Liver (tissue), 9 donors: ENCODE measurements around the gene SLFN11. TPM values are rescaled to one million over a fixed set of nuclear protein-coding genes. Genes with fewer than 3 reads are reported as not detected.

Source experiments
- DNase-seq: peaks from one replicate; pipeline ENCODE4 v3.0.0-alpha.2; 2017; ENCODE audit warnings: low spot score
- H3K27ac ChIP-seq, 2 donors: one replicate each; pipeline ENCODE4 v1.7.0; 2013; ENCODE audit warnings: inconsistent platforms in 2 of 2, low read length in 2 of 2, control low read depth in 1 of 2, low read depth in 1 of 2, mild to moderate bottlenecking in 1 of 2
- H3K27me3 ChIP-seq, 4 donors: one replicate each; pipeline versions ENCODE4 v1.6.1 to v1.7.0; 2013; ENCODE audit warnings: low read length in 3 of 4, inconsistent platforms in 1 of 4, mild to moderate bottlenecking in 1 of 4, moderate library complexity in 1 of 4; ENCODE audit not compliant: control insufficient read depth in 4 of 4, insufficient read depth in 4 of 4
- H3K36me3 ChIP-seq, 4 donors: one replicate each; pipeline versions ENCODE4 v1.6.1 to v1.7.0; 2013; ENCODE audit warnings: low read length in 3 of 4, mild to moderate bottlenecking in 3 of 4, low read depth in 1 of 4, moderate library complexity in 1 of 4; ENCODE audit not compliant: control insufficient read depth in 4 of 4, insufficient read depth in 3 of 4
- H3K4me1 ChIP-seq, 4 donors: one replicate each; pipeline versions ENCODE4 v1.6.1 to v1.7.0; 2013; ENCODE audit warnings: low read length in 3 of 4, mild to moderate bottlenecking in 3 of 4, moderate library complexity in 1 of 4; ENCODE audit not compliant: control insufficient read depth in 4 of 4, insufficient read depth in 4 of 4
- H3K4me3 ChIP-seq, 3 donors: one replicate each; pipeline versions ENCODE4 v1.6.1 to v1.7.0; 2013; ENCODE audit warnings: low read length in 3 of 3, control low read depth in 1 of 3, low read depth in 1 of 3, mild to moderate bottlenecking in 1 of 3
- H3K9ac ChIP-seq, 2 donors: one replicate each; pipeline ENCODE4 v1.7.0; 2013; ENCODE audit warnings: low read length in 2 of 2, mild to moderate bottlenecking in 2 of 2, moderate library complexity in 2 of 2, control low read depth in 1 of 2, low read depth in 1 of 2
- H3K9me3 ChIP-seq, 4 donors: one replicate each; pipeline versions ENCODE4 v1.6.1 to v1.7.0; 2013; ENCODE audit warnings: low read length in 3 of 4; ENCODE audit not compliant: control insufficient read depth in 4 of 4
- ATF3 ChIP-seq: IDR thresholded peaks from 2 replicates; pipeline ENCODE4 v1.6.1; 2016; ENCODE audit warnings: antibody characterized with exemption
- FOXA1 ChIP-seq: IDR thresholded peaks from 2 replicates; pipeline ENCODE4 v1.6.1; 2016; ENCODE audit warnings: antibody characterized with exemption
- FOXA2 ChIP-seq: IDR thresholded peaks from 2 replicates; pipeline ENCODE4 v1.6.1; 2016; ENCODE audit warnings: antibody characterized with exemption
- GABPA ChIP-seq, 2 donors: IDR thresholded peaks in 1 of 2; conservative IDR thresholded peaks in 1 of 2; 2 replicates each; pipeline ENCODE4 v1.6.1; 2016; ENCODE audit warnings: antibody characterized with exemption in 2 of 2, mild to moderate bottlenecking in 1 of 2, moderate library complexity in 1 of 2
- HNF4G ChIP-seq: IDR thresholded peaks from 2 replicates; pipeline ENCODE4 v1.6.1; 2016; ENCODE audit warnings: antibody characterized with exemption
- JUND ChIP-seq, 2 donors: IDR thresholded peaks; 2 replicates each; pipeline ENCODE4 v1.6.1; 2016; ENCODE audit warnings: antibody characterized with exemption in 2 of 2
- NR2F2 ChIP-seq: IDR thresholded peaks from 2 replicates; pipeline ENCODE4 v1.6.1; 2016; ENCODE audit warnings: antibody characterized with exemption
- RAD21 ChIP-seq, 2 donors: IDR thresholded peaks; 2 replicates each; pipeline ENCODE4 v1.6.1; 2016; ENCODE audit warnings: antibody characterized with exemption in 2 of 2, mild to moderate bottlenecking in 2 of 2
- REST ChIP-seq: IDR thresholded peaks from 2 replicates; pipeline ENCODE4 v1.6.1; 2016; ENCODE audit warnings: antibody characterized with exemption, mild to moderate bottlenecking
- SP1 ChIP-seq: IDR thresholded peaks from 2 replicates; pipeline ENCODE4 v1.6.1; 2018; ENCODE audit warnings: antibody characterized with exemption, mild to moderate bottlenecking
- YY1 ChIP-seq: IDR thresholded peaks from 2 replicates; pipeline ENCODE4 v1.6.1; 2016; ENCODE audit warnings: antibody characterized with exemption, mild to moderate bottlenecking
- ZBTB33 ChIP-seq: IDR thresholded peaks from 2 replicates; pipeline ENCODE4 v1.6.1; 2016; ENCODE audit warnings: antibody characterized with exemption
- WGBS: extraction: QIAGEN DNeasy Blood & Tissue Kit; methylation state at CpG from one replicate; pipeline ENCODE4 v1.1.7; 2013; 5-methylcytosine and 5-hydroxymethylcytosine counted together
- polyA plus RNA-seq, 2 donors: library from polyadenylated mRNA; stranded (reverse) in 1 of 2; unstranded in 1 of 2; fragments of 200-250 nt in 1 of 2; fragments of >200 nt in 1 of 2; fragmentation: Nextera tagmentation in 1 of 2; extraction: Ambion mirVana in 1 of 2; gene quantifications; one replicate each; pipeline versions ENCODE4 v1.2.1 to v1.2.3, GENCODE V29; 2013 to 2015
- total RNA-seq, 2 donors: library from RNA; depleted of rRNA; stranded (reverse); fragments of >200 nt; gene quantifications; one replicate each; pipeline ENCODE4 v1.2.3, GENCODE V29; 2014
- TF ChIP-seq, protein P1 (sequence below): fragments of 150-350 bp; IDR thresholded peaks from 2 replicates; pipeline ENCODE4 v1.5.1; 2017; ENCODE audit warnings: improper control_type of control experiment, low read depth, low read length; ENCODE audit not compliant: missing input control
- donor health status: healthy.
- donor health status: healthy.
- donor health status: healthy.
- donor health status: healthy.
- donor health status: healthy.

Gene SLFN11
- total and polyA plus RNA-seq, 4 donors: 1.6 to 18.7 (median 6.2) TPM

GRCh38 chr17:35314415-35315216 is 58.8 kb downstream of the SLFN11 start:
- DNase-seq: no peak
- Histone ChIP-seq H3K4me3 (no peak overlapping the region), H3K9me3 (no peaks in the 10 kb centered on the region), H3K36me3 (no peaks in the 10 kb centered on the region), H3K27ac (no peak overlapping the region), H3K4me1 (peaks cover 0 to 11% (median 6%) of the 10 kb centered on the region in 4 donors), H3K27me3 (peaks cover 0 to 4% (median 1%) of the 10 kb centered on the region in 4 donors), H3K9ac (no peak overlapping the region)
- TF ChIP-seq GABPA (IDR thresholded peaks at IDR 0.05 in 1 of 2, conservative IDR thresholded peaks at IDR 0.05 in 1 of 2): no peak
- no peak for TF ChIP-seq HNF4G
- no peak for TF ChIP-seq JUND (IDR thresholded peaks at IDR 0.05)
- TF ChIP-seq SP1: no peak
- TF ChIP-seq NR2F2: no peak
- no peak for TF ChIP-seq FOXA1
- no peak for TF ChIP-seq ATF3
- TF ChIP-seq FOXA2: no peak
- no peak for TF ChIP-seq YY1
- 68% methylated on average over 9 of the region's 9 CpGs for WGBS

DNA sequence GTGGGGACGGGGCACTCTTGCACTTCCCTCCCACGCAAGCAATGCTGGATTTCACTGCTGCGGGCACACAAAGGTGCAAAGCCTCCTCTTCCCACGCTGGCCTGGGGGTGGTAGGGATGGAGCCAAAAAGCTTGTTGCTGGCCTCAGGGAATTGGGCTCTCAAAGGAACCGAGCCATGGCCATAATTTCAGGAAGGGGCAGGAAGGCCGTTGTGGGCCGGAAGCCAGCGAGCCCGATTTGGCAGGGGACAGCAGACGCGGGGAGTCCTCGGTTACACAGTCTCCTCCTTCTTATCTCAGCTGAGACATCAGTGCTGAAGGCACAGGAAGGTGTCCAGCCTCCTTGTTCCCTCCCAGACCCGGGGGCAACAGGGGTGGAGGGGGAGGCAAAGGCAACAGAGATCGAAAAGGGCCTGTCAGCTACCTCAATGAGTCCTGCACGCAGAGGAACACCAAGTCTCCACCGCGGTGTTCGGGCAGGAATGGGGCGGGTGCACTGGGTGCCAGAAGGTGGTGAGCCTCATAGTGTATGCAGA is 59.5 kb downstream of the SLFN11 start:
- 22% methylated on average over 19 of the region's 19 CpGs for WGBS
- DNase-seq: no peak
- TF ChIP-seq, protein P1, sequence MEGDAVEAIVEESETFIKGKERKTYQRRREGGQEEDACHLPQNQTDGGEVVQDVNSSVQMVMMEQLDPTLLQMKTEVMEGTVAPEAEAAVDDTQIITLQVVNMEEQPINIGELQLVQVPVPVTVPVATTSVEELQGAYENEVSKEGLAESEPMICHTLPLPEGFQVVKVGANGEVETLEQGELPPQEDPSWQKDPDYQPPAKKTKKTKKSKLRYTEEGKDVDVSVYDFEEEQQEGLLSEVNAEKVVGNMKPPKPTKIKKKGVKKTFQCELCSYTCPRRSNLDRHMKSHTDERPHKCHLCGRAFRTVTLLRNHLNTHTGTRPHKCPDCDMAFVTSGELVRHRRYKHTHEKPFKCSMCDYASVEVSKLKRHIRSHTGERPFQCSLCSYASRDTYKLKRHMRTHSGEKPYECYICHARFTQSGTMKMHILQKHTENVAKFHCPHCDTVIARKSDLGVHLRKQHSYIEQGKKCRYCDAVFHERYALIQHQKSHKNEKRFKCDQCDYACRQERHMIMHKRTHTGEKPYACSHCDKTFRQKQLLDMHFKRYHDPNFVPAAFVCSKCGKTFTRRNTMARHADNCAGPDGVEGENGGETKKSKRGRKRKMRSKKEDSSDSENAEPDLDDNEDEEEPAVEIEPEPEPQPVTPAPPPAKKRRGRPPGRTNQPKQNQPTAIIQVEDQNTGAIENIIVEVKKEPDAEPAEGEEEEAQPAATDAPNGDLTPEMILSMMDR: no peak
- TF ChIP-seq RAD21 (IDR thresholded peaks at IDR 0.05): no peak
- no peak for TF ChIP-seq FOXA1
- no peak for TF ChIP-seq YY1
- TF ChIP-seq HNF4G: no peak
- TF ChIP-seq NR2F2: no peak
- TF ChIP-seq ZBTB33: no peak
- TF ChIP-seq REST: no peak

More for the DNA sequence above, 59.5 kb downstream of the SLFN11 start:
- no peak overlapping the region for H3K9ac ChIP-seq
- peaks cover 0 to 2% (median 0%) of the 10 kb centered on the region in 4 donors for H3K27me3 ChIP-seq
- H3K36me3 ChIP-seq: no peaks in the 10 kb centered on the region
- no peak overlapping the region for H3K27ac ChIP-seq
- peaks cover 0 to 11% (median 6%) of the 10 kb centered on the region in 4 donors for H3K4me1 ChIP-seq
- no peaks in the 10 kb centered on the region for H3K9me3 ChIP-seq
- peak overlapping the region in 2 of 3 donors; percentile 12 to 18 for H3K4me3 ChIP-seq
